Astrocyte of the spinal cord (primary cell): Measurements from ENCODE around the gene VPS54.
"Not testable (repeated sequence)": the region's sequence is repeated elsewhere in the genome, so short reads cannot be mapped to it uniquely, and the experiment has no call there.

Source experiments
- DNase-seq: peaks from one replicate; pipeline ENCODE4 v3.0.0; 2011; ENCODE audit warnings: low read depth, low spot score
- H3K4me3 ChIP-seq: 2 replicates; pipeline ENCODE4 v1.5.1; 2011; ENCODE audit warnings: low read depth, mild to moderate bottlenecking, low read length, moderate library complexity
- CTCF ChIP-seq: IDR thresholded peaks from 2 replicates; pipeline ENCODE4 v1.5.1; 2012; ENCODE audit warnings: low read depth, mild to moderate bottlenecking, low read length, inconsistent platforms
- in situ Hi-C: cut with HindIII; loops from 2 replicates; pipeline ENCODE4 v1.10.0; 2017; ENCODE audit warnings: low sequenced_read_pairs

VPS54 gene

GRCh38 chr2:63975437-63976124 lies 43.6 kb downstream of the VPS54 start:
- H3K4me3 ChIP-seq, result no peak overlapping the region
- no peak for DNase-seq
- TF ChIP-seq CTCF, result no peak
- in situ Hi-C loops, result no loop called here

- H3K4me3 ChIP-seq, DNase-seq, in situ Hi-C loops: not testable (repeated sequence)
Observed at GRCh38 chr2:63975036-63975435, 44.2 kb downstream of the VPS54 start.

GRCh38 chr2:63962186-63962585 lies 57.0 kb downstream of the VPS54 start:
- TF ChIP-seq CTCF, result no peak
- in situ Hi-C loops, result no loop called here
- DNase-seq, result no peak

GRCh38 chr2:63950414-63950813 lies 68.8 kb downstream of the VPS54 start:
- no peak for DNase-seq
- in situ Hi-C loops, result no loop called here
- no peak overlapping the region for H3K4me3 ChIP-seq
- no peak for TF ChIP-seq CTCF

More at GRCh38 chr2:63962186-63962585, 57.0 kb downstream of the VPS54 start:
- H3K4me3 ChIP-seq, result no peak overlapping the region

GRCh38 chr2:63942788-63943187 lies 76.4 kb downstream of the VPS54 start:
- in situ Hi-C loops, result no loop called here
- TF ChIP-seq CTCF, result no peak

GRCh38 chr2:63932104-63932503 lies 87.1 kb downstream of the VPS54 start:
- DNase-seq, H3K4me3 ChIP-seq, in situ Hi-C loops: not testable (repeated sequence)

More at GRCh38 chr2:63942788-63943187, 76.4 kb downstream of the VPS54 start:
- DNase-seq, result no peak
- no peak overlapping the region for H3K4me3 ChIP-seq

GRCh38 chr2:63926815-63927214 lies 92.4 kb downstream of the VPS54 start:
- DNase-seq, result no peak
- in situ Hi-C loops, result no loop called here
- TF ChIP-seq CTCF, result no peak
- no peak overlapping the region for H3K4me3 ChIP-seq

GRCh38 chr2:63914311-63914710 lies 104.9 kb downstream of the VPS54 start:
- no peak for DNase-seq
- in situ Hi-C loops, result no loop called here
- no peak overlapping the region for H3K4me3 ChIP-seq
- TF ChIP-seq CTCF, result no peak
